WTC11 (cell line): ENCODE measurements around the gene SLC12A6. TPM values are rescaled to one million over a fixed set of nuclear protein-coding genes. Genes with fewer than 3 reads are reported as not detected.

ENCODE experiments used
- ATAC-seq: fragments of 200-7000 bp; cut with Tn5 transposase; 2 replicates; pipeline ENCODE4 v1.10.0; 2021; ENCODE audit warnings: mild to moderate bottlenecking, moderate library complexity
- CTCF ChIA-PET: fragments of 300-600 bp; sonication (Branson Sonifier 250); formaldehyde crosslinking; loops from one replicate; lab custom pipeline; 2021; ENCODE audit warnings: antibody characterized with exemption; lab: Charles Lee
- POLR2A ChIA-PET: fragments of 350-600 bp; sonication (Branson Sonifier 250); formaldehyde crosslinking; loops from one replicate; lab custom pipeline; 2021; ENCODE audit warnings: antibody characterized with exemption; lab: Charles Lee
- DNase-seq: peaks from one replicate; pipeline ENCODE4 v3.0.0; 2021; ENCODE audit warnings: low spot score
- H3K27ac Mint-ChIP-seq: 2 replicates; pipeline ENCODE4 v1.8.0; 2021; ENCODE audit warnings: mixed read lengths
- H3K27me3 Mint-ChIP-seq: 2 replicates; pipeline ENCODE4 v1.8.0; 2021; ENCODE audit warnings: low read depth, mild to moderate bottlenecking, moderate library complexity, mixed read lengths
- H3K36me3 Mint-ChIP-seq: 2 replicates; pipeline ENCODE4 v1.8.0; 2021; ENCODE audit warnings: mixed read lengths
- H3K4me1 Mint-ChIP-seq: 2 replicates; pipeline ENCODE4 v1.8.0; 2022; ENCODE audit warnings: mixed read lengths
- H3K4me3 Mint-ChIP-seq: 2 replicates; pipeline ENCODE4 v1.8.0; 2021; ENCODE audit warnings: mild to moderate bottlenecking, moderate library complexity, mixed read lengths
- H3K9me3 Mint-ChIP-seq: 2 replicates; pipeline ENCODE4 v1.8.0; 2021; ENCODE audit warnings: mixed read lengths
- FOXK1 ChIP-seq: sonication (generic); formaldehyde crosslinking; IDR thresholded peaks from 2 replicates; pipeline ENCODE4 v1.8.0; 2022; ENCODE audit warnings: mild to moderate bottlenecking, moderate library complexity, missing genetic modification reagents
- GRHL2 ChIP-seq: fragments of 250-450 bp; sonication (Bioruptor Pico); IDR thresholded peaks from 2 replicates; pipeline ENCODE4 v1.8.0; 2022; ENCODE audit warnings: mild to moderate bottlenecking, moderate library complexity; ENCODE audit not compliant: insufficient replicate concordance, severe bottlenecking
- HMGA2 ChIP-seq: fragments of 250-450 bp; sonication (Bioruptor Pico); IDR thresholded peaks from 2 replicates; pipeline ENCODE4 v1.4.0; 2021; ENCODE audit warnings: mild to moderate bottlenecking, moderate library complexity
- MYBL2 ChIP-seq: sonication (generic); formaldehyde crosslinking; IDR thresholded peaks from 2 replicates; pipeline ENCODE4 v1.8.1; 2023; ENCODE audit warnings: mild to moderate bottlenecking, moderate library complexity, missing genetic modification reagents
- NR3C1 ChIP-seq: sonication (generic); formaldehyde crosslinking; conservative IDR thresholded peaks from 2 replicates; pipeline ENCODE4 v1.8.1; 2023; ENCODE audit warnings: low read depth, mild to moderate bottlenecking, missing genetic modification reagents
- RELA ChIP-seq: sonication (generic); formaldehyde crosslinking; IDR thresholded peaks from 2 replicates; pipeline ENCODE4 v1.8.1; 2022; ENCODE audit warnings: missing genetic modification reagents, mild to moderate bottlenecking, borderline replicate concordance
- ZBTB21 ChIP-seq: sonication (generic); formaldehyde crosslinking; IDR thresholded peaks from 2 replicates; pipeline ENCODE4 v1.8.1; 2023; ENCODE audit warnings: mild to moderate bottlenecking, missing genetic modification reagents, borderline replicate concordance
- ZNF232 ChIP-seq: sonication (generic); formaldehyde crosslinking; IDR thresholded peaks from 2 replicates; pipeline ENCODE4 v1.8.0; 2022; ENCODE audit warnings: mild to moderate bottlenecking, missing genetic modification reagents
- ZNF263 ChIP-seq: sonication (generic); formaldehyde crosslinking; IDR thresholded peaks from 2 replicates; pipeline ENCODE4 v1.8.1; 2022; ENCODE audit warnings: low read depth, mild to moderate bottlenecking, moderate library complexity, missing genetic modification reagents
- total RNA-seq: library from RNA; stranded (reverse); gene quantifications from 3 replicates; pipeline ENCODE4 v1.2.3, GENCODE V29; 2021
- TF ChIP-seq, protein P1 (sequence below): sonication (generic); formaldehyde crosslinking; IDR thresholded peaks from 2 replicates; pipeline ENCODE4 v1.8.0; 2023; ENCODE audit warnings: missing genetic modification reagents, mild to moderate bottlenecking, borderline replicate concordance
- TF ChIP-seq, protein P2 (sequence below): fragments of 200-600 bp; IDR thresholded peaks from 2 replicates; pipeline ENCODE4 v1.8.0; 2022; ENCODE audit warnings: antibody characterized with exemption
- TF ChIP-seq, protein P3 (sequence below): sonication (generic); formaldehyde crosslinking; IDR thresholded peaks from 2 replicates; pipeline ENCODE4 v1.8.0; 2022; ENCODE audit warnings: mild to moderate bottlenecking, missing genetic modification reagents
- TF ChIP-seq, protein P4 (sequence below): sonication (generic); formaldehyde crosslinking; IDR thresholded peaks from 2 replicates; pipeline ENCODE4 v1.8.1; 2022; ENCODE audit warnings: low read depth, missing genetic modification reagents, borderline replicate concordance
- TF ChIP-seq, protein P5 (sequence below): sonication (generic); formaldehyde crosslinking; IDR thresholded peaks from 2 replicates; pipeline ENCODE4 v1.8.0; 2023; ENCODE audit warnings: mild to moderate bottlenecking, missing genetic modification reagents
- TF ChIP-seq, protein P6 (sequence below): sonication (generic); formaldehyde crosslinking; IDR thresholded peaks from 2 replicates; pipeline ENCODE4 v1.8.1; 2022; ENCODE audit warnings: missing genetic modification reagents, borderline replicate concordance

Gene SLC12A6
- total RNA-seq, 1 experiment from 2014 or later: 16.2 TPM

DNA sequence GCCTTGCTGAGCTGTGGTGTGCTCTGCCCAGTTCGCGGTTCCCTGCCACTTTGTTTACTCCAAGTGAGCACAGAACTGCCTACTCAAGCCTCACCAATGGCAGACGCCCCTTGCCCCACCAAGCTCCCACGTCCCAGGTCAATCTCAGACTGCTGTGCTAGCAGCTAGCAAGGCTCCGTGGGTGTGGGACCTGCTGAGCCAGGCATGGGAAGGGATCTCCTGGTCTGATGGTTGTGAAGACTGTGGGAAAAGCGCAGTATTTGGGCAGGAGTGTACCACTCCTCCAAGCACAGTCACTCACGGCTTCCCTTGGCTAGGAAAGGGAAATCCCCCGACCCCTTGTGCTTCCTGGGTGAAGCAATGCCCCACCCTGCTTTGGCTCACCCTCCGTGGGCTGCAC, 45.0 kb downstream of the SLC12A6 start (continued):
- TF ChIP-seq, protein P1, sequence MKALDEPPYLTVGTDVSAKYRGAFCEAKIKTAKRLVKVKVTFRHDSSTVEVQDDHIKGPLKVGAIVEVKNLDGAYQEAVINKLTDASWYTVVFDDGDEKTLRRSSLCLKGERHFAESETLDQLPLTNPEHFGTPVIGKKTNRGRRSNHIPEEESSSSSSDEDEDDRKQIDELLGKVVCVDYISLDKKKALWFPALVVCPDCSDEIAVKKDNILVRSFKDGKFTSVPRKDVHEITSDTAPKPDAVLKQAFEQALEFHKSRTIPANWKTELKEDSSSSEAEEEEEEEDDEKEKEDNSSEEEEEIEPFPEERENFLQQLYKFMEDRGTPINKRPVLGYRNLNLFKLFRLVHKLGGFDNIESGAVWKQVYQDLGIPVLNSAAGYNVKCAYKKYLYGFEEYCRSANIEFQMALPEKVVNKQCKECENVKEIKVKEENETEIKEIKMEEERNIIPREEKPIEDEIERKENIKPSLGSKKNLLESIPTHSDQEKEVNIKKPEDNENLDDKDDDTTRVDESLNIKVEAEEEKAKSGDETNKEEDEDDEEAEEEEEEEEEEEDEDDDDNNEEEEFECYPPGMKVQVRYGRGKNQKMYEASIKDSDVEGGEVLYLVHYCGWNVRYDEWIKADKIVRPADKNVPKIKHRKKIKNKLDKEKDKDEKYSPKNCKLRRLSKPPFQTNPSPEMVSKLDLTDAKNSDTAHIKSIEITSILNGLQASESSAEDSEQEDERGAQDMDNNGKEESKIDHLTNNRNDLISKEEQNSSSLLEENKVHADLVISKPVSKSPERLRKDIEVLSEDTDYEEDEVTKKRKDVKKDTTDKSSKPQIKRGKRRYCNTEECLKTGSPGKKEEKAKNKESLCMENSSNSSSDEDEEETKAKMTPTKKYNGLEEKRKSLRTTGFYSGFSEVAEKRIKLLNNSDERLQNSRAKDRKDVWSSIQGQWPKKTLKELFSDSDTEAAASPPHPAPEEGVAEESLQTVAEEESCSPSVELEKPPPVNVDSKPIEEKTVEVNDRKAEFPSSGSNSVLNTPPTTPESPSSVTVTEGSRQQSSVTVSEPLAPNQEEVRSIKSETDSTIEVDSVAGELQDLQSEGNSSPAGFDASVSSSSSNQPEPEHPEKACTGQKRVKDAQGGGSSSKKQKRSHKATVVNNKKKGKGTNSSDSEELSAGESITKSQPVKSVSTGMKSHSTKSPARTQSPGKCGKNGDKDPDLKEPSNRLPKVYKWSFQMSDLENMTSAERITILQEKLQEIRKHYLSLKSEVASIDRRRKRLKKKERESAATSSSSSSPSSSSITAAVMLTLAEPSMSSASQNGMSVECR (CRISPR knock-in tag): no peak

DNA sequence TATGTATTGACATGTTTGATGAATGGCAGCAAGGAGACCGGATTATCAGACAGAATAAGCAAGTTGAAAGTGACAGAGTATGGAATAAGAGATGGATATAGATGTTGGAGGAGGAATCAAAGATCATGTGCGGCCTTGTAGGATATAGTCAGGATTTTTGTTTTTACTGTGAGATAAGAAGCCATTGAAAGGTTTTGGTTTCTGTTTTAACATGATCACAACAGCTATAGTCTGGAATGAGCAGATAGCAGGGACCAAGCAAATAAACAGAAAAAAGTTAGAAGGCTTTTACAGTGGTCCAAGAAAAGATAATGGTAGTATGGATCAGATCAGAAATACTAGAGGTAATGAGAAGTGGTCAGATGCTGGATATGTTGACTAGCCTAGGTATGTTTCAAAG, 52.6 kb downstream of the SLC12A6 start:
- H3K9me3 Mint-ChIP-seq: peaks cover 14% of the 10 kb centered on the region
- no peak overlapping the region for H3K27ac Mint-ChIP-seq
- H3K27me3 Mint-ChIP-seq: peaks cover 11% of the 10 kb centered on the region
- ChIA-PET POLR2A (no interaction called here), CTCF (interaction anchor here (0.6 kb wide), 1 partner anchor 102 kb away, joined by 3 read pairs; no protein-coding TSS in a partner anchor)
- TF ChIP-seq, protein P2, sequence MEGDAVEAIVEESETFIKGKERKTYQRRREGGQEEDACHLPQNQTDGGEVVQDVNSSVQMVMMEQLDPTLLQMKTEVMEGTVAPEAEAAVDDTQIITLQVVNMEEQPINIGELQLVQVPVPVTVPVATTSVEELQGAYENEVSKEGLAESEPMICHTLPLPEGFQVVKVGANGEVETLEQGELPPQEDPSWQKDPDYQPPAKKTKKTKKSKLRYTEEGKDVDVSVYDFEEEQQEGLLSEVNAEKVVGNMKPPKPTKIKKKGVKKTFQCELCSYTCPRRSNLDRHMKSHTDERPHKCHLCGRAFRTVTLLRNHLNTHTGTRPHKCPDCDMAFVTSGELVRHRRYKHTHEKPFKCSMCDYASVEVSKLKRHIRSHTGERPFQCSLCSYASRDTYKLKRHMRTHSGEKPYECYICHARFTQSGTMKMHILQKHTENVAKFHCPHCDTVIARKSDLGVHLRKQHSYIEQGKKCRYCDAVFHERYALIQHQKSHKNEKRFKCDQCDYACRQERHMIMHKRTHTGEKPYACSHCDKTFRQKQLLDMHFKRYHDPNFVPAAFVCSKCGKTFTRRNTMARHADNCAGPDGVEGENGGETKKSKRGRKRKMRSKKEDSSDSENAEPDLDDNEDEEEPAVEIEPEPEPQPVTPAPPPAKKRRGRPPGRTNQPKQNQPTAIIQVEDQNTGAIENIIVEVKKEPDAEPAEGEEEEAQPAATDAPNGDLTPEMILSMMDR: no peak
- TF ChIP-seq ZNF232 (CRISPR knock-in tag) (no peak), NR3C1 (no peak), HMGA2 (CRISPR knock-in tag) (no peak), MYBL2 (no peak), GRHL2 (CRISPR knock-in tag) (no peak), ZNF263 (CRISPR knock-in tag) (no peak), RELA (CRISPR knock-in tag) (no peak), FOXK1 (CRISPR knock-in tag) (no peak), ZBTB21 (CRISPR knock-in tag) (no peak)
- TF ChIP-seq, protein P3, sequence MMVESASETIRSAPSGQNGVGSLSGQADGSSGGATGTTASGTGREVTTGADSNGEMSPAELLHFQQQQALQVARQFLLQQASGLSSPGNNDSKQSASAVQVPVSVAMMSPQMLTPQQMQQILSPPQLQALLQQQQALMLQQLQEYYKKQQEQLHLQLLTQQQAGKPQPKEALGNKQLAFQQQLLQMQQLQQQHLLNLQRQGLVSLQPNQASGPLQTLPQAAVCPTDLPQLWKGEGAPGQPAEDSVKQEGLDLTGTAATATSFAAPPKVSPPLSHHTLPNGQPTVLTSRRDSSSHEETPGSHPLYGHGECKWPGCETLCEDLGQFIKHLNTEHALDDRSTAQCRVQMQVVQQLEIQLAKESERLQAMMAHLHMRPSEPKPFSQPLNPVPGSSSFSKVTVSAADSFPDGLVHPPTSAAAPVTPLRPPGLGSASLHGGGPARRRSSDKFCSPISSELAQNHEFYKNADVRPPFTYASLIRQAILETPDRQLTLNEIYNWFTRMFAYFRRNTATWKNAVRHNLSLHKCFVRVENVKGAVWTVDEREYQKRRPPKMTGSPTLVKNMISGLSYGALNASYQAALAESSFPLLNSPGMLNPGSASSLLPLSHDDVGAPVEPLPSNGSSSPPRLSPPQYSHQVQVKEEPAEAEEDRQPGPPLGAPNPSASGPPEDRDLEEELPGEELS: no peak
- TF ChIP-seq, protein P4, sequence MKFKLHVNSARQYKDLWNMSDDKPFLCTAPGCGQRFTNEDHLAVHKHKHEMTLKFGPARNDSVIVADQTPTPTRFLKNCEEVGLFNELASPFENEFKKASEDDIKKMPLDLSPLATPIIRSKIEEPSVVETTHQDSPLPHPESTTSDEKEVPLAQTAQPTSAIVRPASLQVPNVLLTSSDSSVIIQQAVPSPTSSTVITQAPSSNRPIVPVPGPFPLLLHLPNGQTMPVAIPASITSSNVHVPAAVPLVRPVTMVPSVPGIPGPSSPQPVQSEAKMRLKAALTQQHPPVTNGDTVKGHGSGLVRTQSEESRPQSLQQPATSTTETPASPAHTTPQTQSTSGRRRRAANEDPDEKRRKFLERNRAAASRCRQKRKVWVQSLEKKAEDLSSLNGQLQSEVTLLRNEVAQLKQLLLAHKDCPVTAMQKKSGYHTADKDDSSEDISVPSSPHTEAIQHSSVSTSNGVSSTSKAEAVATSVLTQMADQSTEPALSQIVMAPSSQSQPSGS (CRISPR knock-in tag): no peak
- TF ChIP-seq, protein P5, sequence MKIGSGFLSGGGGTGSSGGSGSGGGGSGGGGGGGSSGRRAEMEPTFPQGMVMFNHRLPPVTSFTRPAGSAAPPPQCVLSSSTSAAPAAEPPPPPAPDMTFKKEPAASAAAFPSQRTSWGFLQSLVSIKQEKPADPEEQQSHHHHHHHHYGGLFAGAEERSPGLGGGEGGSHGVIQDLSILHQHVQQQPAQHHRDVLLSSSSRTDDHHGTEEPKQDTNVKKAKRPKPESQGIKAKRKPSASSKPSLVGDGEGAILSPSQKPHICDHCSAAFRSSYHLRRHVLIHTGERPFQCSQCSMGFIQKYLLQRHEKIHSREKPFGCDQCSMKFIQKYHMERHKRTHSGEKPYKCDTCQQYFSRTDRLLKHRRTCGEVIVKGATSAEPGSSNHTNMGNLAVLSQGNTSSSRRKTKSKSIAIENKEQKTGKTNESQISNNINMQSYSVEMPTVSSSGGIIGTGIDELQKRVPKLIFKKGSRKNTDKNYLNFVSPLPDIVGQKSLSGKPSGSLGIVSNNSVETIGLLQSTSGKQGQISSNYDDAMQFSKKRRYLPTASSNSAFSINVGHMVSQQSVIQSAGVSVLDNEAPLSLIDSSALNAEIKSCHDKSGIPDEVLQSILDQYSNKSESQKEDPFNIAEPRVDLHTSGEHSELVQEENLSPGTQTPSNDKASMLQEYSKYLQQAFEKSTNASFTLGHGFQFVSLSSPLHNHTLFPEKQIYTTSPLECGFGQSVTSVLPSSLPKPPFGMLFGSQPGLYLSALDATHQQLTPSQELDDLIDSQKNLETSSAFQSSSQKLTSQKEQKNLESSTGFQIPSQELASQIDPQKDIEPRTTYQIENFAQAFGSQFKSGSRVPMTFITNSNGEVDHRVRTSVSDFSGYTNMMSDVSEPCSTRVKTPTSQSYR (CRISPR knock-in tag): no peak
- TF ChIP-seq, protein P6, sequence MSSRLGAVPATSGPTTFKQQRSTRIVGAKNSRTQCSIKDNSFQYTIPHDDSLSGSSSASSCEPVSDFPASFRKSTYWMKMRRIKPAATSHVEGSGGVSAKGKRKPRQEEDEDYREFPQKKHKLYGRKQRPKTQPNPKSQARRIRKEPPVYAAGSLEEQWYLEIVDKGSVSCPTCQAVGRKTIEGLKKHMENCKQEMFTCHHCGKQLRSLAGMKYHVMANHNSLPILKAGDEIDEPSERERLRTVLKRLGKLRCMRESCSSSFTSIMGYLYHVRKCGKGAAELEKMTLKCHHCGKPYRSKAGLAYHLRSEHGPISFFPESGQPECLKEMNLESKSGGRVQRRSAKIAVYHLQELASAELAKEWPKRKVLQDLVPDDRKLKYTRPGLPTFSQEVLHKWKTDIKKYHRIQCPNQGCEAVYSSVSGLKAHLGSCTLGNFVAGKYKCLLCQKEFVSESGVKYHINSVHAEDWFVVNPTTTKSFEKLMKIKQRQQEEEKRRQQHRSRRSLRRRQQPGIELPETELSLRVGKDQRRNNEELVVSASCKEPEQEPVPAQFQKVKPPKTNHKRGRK: no peak
- H3K4me3 Mint-ChIP-seq: no peak overlapping the region
- H3K36me3 Mint-ChIP-seq: no peaks in the 10 kb centered on the region
- no peaks in the 10 kb centered on the region for H3K4me1 Mint-ChIP-seq
- ATAC-seq (no peak), DNase-seq (no peak)
